Trophoblast cell (in vitro differentiated cells and primary cell): ENCODE data around the gene WAPL.

Experiments
- DNase-seq, 2 donors: peaks; one replicate each; pipeline ENCODE4 v3.0.0-alpha.2; 2016
- H2AFZ ChIP-seq: 2 replicates; pipeline ENCODE4 v1.6.1; 2013; ENCODE audit warnings: low read length, moderate library complexity, mild to moderate bottlenecking; ENCODE audit not compliant: insufficient read depth, poor library complexity
- H2AK5ac ChIP-seq: 2 replicates; pipeline ENCODE4 v1.6.1; 2013; ENCODE audit warnings: mild to moderate bottlenecking, low read length
- H2BK120ac ChIP-seq: 2 replicates; pipeline ENCODE4 v1.6.1; 2013; ENCODE audit warnings: low read length, mild to moderate bottlenecking, moderate library complexity; ENCODE audit not compliant: insufficient read depth, poor library complexity
- H2BK12ac ChIP-seq: 2 replicates; pipeline ENCODE4 v1.6.1; 2013; ENCODE audit warnings: mild to moderate bottlenecking, low read length, moderate library complexity
- H2BK5ac ChIP-seq: 2 replicates; pipeline ENCODE4 v1.6.1; 2013; ENCODE audit warnings: low read length, low read depth, moderate library complexity, mild to moderate bottlenecking; ENCODE audit not compliant: poor library complexity
- H3K14ac ChIP-seq: 2 replicates; pipeline ENCODE4 v1.6.1; 2013; ENCODE audit warnings: mild to moderate bottlenecking, low read length
- H3K18ac ChIP-seq: 2 replicates; pipeline ENCODE4 v1.6.1; 2013; ENCODE audit warnings: mild to moderate bottlenecking, low read length
- H3K23ac ChIP-seq: 2 replicates; pipeline ENCODE4 v1.6.1; 2013; ENCODE audit warnings: low read length
- H3K27ac ChIP-seq: 2 replicates; pipeline ENCODE4 v1.5.1; 2013; ENCODE audit warnings: low read depth, mild to moderate bottlenecking, inconsistent platforms, low read length, moderate library complexity
- H3K27me3 ChIP-seq: 2 replicates; pipeline ENCODE4 v1.6.1; 2013; ENCODE audit warnings: inconsistent platforms, mild to moderate bottlenecking, low read length, moderate library complexity; ENCODE audit not compliant: insufficient read depth
- H3K36me3 ChIP-seq, 2 experiments: 1 replicate in 1 of 2; 2 replicates in 1 of 2; pipeline ENCODE4 v1.6.1; 2013; ENCODE audit warnings: low read length in 2 of 2, mild to moderate bottlenecking in 2 of 2, moderate library complexity in 1 of 2; ENCODE audit not compliant: insufficient read depth in 2 of 2, control insufficient read depth in 1 of 2
- H3K4ac ChIP-seq: 2 replicates; pipeline ENCODE4 v1.6.1; 2013; ENCODE audit warnings: low read depth, mild to moderate bottlenecking, low read length, moderate library complexity
- H3K4me1 ChIP-seq, 2 experiments: 1 replicate in 1 of 2; 2 replicates in 1 of 2; pipeline ENCODE4 v1.6.1; 2013; ENCODE audit warnings: low read length in 2 of 2, mild to moderate bottlenecking in 2 of 2, moderate library complexity in 1 of 2; ENCODE audit not compliant: insufficient read depth in 2 of 2, control insufficient read depth in 1 of 2
- H3K4me2 ChIP-seq: 2 replicates; pipeline ENCODE4 v1.6.1; 2013; ENCODE audit warnings: inconsistent platforms, mild to moderate bottlenecking, low read length, moderate library complexity
- H3K4me3 ChIP-seq: 2 replicates; pipeline ENCODE4 v1.5.1; 2013; ENCODE audit warnings: mild to moderate bottlenecking, low read depth, low read length, inconsistent platforms
- H3K79me1 ChIP-seq: one replicate; pipeline ENCODE4 v1.6.1; 2013; ENCODE audit warnings: low read length
- H3K79me2 ChIP-seq: 2 replicates; pipeline ENCODE4 v1.6.1; 2013; ENCODE audit warnings: low read length, mild to moderate bottlenecking; ENCODE audit not compliant: control insufficient read depth, insufficient read depth, poor library complexity
- H3K9ac ChIP-seq: 2 replicates; pipeline ENCODE4 v1.6.1; 2013; ENCODE audit warnings: mild to moderate bottlenecking, low read length
- H3K9me3 ChIP-seq: 2 replicates; pipeline ENCODE4 v1.6.1; 2013; ENCODE audit warnings: low read depth, mild to moderate bottlenecking, control low read depth, inconsistent platforms, low read length; ENCODE audit not compliant: insufficient read depth
- H4K12ac ChIP-seq: 2 replicates; pipeline ENCODE4 v1.6.1; 2013; ENCODE audit warnings: low read depth, mild to moderate bottlenecking, low read length, moderate library complexity
- H4K8ac ChIP-seq: 2 replicates; pipeline ENCODE4 v1.6.1; 2013; ENCODE audit warnings: low read depth, mild to moderate bottlenecking, low read length, moderate library complexity
- H4K91ac ChIP-seq: one replicate; pipeline ENCODE4 v1.6.1; 2013; ENCODE audit warnings: low read depth, mild to moderate bottlenecking, low read length, moderate library complexity
- WGBS: extraction: QIAGEN DNeasy Blood & Tissue Kit; methylation state at CpG from one replicate; pipeline ENCODE4 v1.1.7; 2013; ENCODE audit warnings: missing lambda C conversion rate; ENCODE audit not compliant: insufficient read length, insufficient coverage; ENCODE audit errors: extremely low coverage; 5-methylcytosine and 5-hydroxymethylcytosine counted together

The WAPL gene

DNA sequence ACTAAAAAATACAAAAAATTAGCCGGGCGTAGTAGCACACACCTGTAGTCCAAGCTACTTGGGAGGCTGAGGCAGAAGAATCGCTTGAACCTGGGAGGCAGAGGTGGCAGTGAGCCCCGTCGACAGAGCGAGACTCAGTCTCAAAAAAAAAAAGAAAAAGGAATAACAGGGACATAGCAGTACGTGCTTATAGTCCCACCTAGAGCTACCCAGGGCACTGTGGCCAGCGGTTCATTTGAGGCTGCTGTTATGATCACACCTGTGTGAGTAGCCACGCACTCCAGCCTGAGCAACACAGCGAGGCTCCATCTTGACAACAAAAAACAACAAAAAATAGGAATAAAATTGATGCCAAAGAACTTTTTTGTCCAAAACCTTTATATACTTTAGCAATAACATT is 17.1 kb downstream of the WAPL start:
- peaks cover 4 to 5% of the 10 kb centered on the region in 2 experiments for H3K4me1 ChIP-seq
- no peak overlapping the region for H3K14ac ChIP-seq
- WGBS, result no CpG with 5 or more reads among the region's 10 CpGs
- no peaks in the 10 kb centered on the region for H3K9me3 ChIP-seq
- no peak overlapping the region for H2AFZ ChIP-seq
- H3K18ac ChIP-seq, result no peak overlapping the region
- H3K79me2 ChIP-seq, result peaks cover 14% of the 10 kb centered on the region
- peaks cover 18% of the 10 kb centered on the region in 2 experiments for H3K36me3 ChIP-seq
- H3K27me3 ChIP-seq, result no peaks in the 10 kb centered on the region
- no peak overlapping the region for H2BK120ac ChIP-seq
- no peak for DNase-seq
- no peak overlapping the region for H3K4me3 ChIP-seq
- no peak overlapping the region for H4K8ac ChIP-seq
- no peaks in the 10 kb centered on the region for H3K79me1 ChIP-seq
- peak overlapping the region; percentile 47 for H3K4ac ChIP-seq
- no peak overlapping the region for H4K91ac ChIP-seq
- no peak overlapping the region for H4K12ac ChIP-seq
- H2AK5ac ChIP-seq, result no peak overlapping the region
- no peak overlapping the region for H3K4me2 ChIP-seq
- no peak overlapping the region for H2BK5ac ChIP-seq
- H3K23ac ChIP-seq, result no peak overlapping the region
- no peak overlapping the region for H3K27ac ChIP-seq
- no peak overlapping the region for H2BK12ac ChIP-seq
- H3K9ac ChIP-seq, result no peak overlapping the region

GRCh38 chr10:86500846-86501245 is 20.7 kb downstream of the WAPL start:
- Histone ChIP-seq H3K14ac (no peak overlapping the region), H3K18ac (no peak overlapping the region), H3K27ac (no peak overlapping the region), H2BK12ac (no peak overlapping the region), H2BK120ac (no peak overlapping the region), H2BK5ac (no peak overlapping the region), H3K23ac (no peak overlapping the region), H3K4ac (no peak overlapping the region), H3K4me3 (no peak overlapping the region), H3K27me3 (no peaks in the 10 kb centered on the region), H3K9ac (no peak overlapping the region), H2AFZ (no peak overlapping the region), H3K79me2 (peaks cover 6% of the 10 kb centered on the region), H4K91ac (no peak overlapping the region), H4K12ac (no peak overlapping the region), H3K36me3 (peaks cover 16 to 17% of the 10 kb centered on the region in 2 experiments), H3K4me2 (no peak overlapping the region), H4K8ac (no peak overlapping the region), H3K79me1 (no peaks in the 10 kb centered on the region), H3K4me1 (no peaks in the 10 kb centered on the region), H2AK5ac (no peak overlapping the region), H3K9me3 (no peaks in the 10 kb centered on the region)
- no peak for DNase-seq

- Histone ChIP-seq H3K14ac (no peak overlapping the region), H3K27me3 (no peaks in the 10 kb centered on the region), H2BK5ac (no peak overlapping the region), H3K79me2 (peaks cover 3% of the 10 kb centered on the region), H3K27ac (no peak overlapping the region), H3K36me3 (peaks cover 14% of the 10 kb centered on the region in 2 experiments), H2BK120ac (no peak overlapping the region), H2BK12ac (no peak overlapping the region), H4K12ac (no peak overlapping the region), H2AK5ac (no peak overlapping the region), H4K91ac (no peak overlapping the region), H4K8ac (no peak overlapping the region), H3K4me2 (no peak overlapping the region), H3K9ac (no peak overlapping the region), H2AFZ (no peak overlapping the region), H3K18ac (no peak overlapping the region), H3K23ac (no peak overlapping the region), H3K9me3 (no peaks in the 10 kb centered on the region), H3K79me1 (no peaks in the 10 kb centered on the region), H3K4me1 (no peaks in the 10 kb centered on the region), H3K4ac (no peak overlapping the region), H3K4me3 (no peak overlapping the region)
- WGBS, result no CpG with 5 or more reads among the region's 1 CpG
- DNase-seq, result no peak
Observed at GRCh38 chr10:86498598-86498997, 23.0 kb downstream of the WAPL start.

DNA sequence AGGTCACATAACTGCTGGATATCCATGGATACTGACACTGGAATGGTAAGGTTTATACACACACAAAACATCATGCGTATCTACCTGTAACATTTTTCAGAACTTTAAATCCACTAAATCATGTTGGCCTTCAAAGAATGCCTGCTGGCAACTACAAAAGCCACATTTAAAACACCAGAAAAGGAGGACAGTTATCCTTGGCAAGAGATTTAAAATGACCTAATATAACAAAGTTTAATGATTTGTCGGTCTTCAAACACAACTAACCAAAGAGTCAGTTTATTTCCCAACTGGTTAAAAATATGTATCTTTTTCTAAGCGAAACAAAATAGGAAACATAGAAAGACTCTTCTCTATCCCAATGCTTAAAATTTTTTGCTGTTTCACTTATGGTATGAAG is 24.0 kb downstream of the WAPL start:
- Histone ChIP-seq H3K9ac (no peak overlapping the region), H2BK120ac (no peak overlapping the region), H3K79me1 (no peaks in the 10 kb centered on the region), H3K4me3 (no peak overlapping the region), H3K4me1 (no peaks in the 10 kb centered on the region), H3K14ac (no peak overlapping the region), H3K4ac (no peak overlapping the region), H2BK5ac (no peak overlapping the region), H3K36me3 (peaks cover 7 to 13% of the 10 kb centered on the region in 2 experiments), H2BK12ac (no peak overlapping the region), H3K27me3 (no peaks in the 10 kb centered on the region), H3K18ac (no peak overlapping the region), H4K12ac (no peak overlapping the region), H4K91ac (no peak overlapping the region), H2AFZ (no peak overlapping the region), H3K79me2 (peaks cover 3% of the 10 kb centered on the region), H2AK5ac (no peak overlapping the region), H4K8ac (no peak overlapping the region), H3K9me3 (no peaks in the 10 kb centered on the region), H3K23ac (no peak overlapping the region), H3K27ac (no peak overlapping the region), H3K4me2 (no peak overlapping the region)
- no CpG with 5 or more reads among the region's 3 CpGs for WGBS
- no peak for DNase-seq
